Skeletal muscle satellite cell (primary cell): ENCODE results near the gene PHACTR4.
"Not testable (repeated sequence)": the region's sequence is repeated elsewhere in the genome, so short reads cannot be mapped to it uniquely, and the experiment has no call there.

Source experiments
- H3K27me3 ChIP-seq: 2 replicates; pipeline ENCODE4 v1.7.0; 2013; ENCODE audit warnings: low read length; ENCODE audit not compliant: control insufficient read depth, insufficient read depth
- H3K36me3 ChIP-seq: 2 replicates; pipeline ENCODE4 v1.7.0; 2013; ENCODE audit warnings: mild to moderate bottlenecking, control low read depth, low read length; ENCODE audit not compliant: insufficient read depth
- H3K4me1 ChIP-seq: 2 replicates; pipeline ENCODE4 v1.7.0; 2013; ENCODE audit warnings: low read length; ENCODE audit not compliant: control insufficient read depth, insufficient read depth
- H3K4me2 ChIP-seq: 2 replicates; pipeline ENCODE4 v1.7.0; 2013; ENCODE audit warnings: mild to moderate bottlenecking, low read length
- H3K4me3 ChIP-seq: 2 replicates; pipeline ENCODE4 v1.7.0; 2013; ENCODE audit warnings: low read length
- H3K9ac ChIP-seq: 2 replicates; pipeline ENCODE4 v1.7.0; 2013; ENCODE audit warnings: mild to moderate bottlenecking, low read depth, low read length, moderate library complexity
- H3K9me3 ChIP-seq: replicated peaks from 2 replicates; pipeline ENCODE4 v1.7.0; 2013; ENCODE audit warnings: mild to moderate bottlenecking, control low read depth, low read length

PHACTR4 gene

GRCh38 chr1:28458237-28459228 lies 89.0 kb downstream of the PHACTR4 start:
- no peaks in the 10 kb centered on the region for H3K27me3 ChIP-seq
- H3K4me1 ChIP-seq: peaks cover 20% of the 10 kb centered on the region
- no peak overlapping the region for H3K4me3 ChIP-seq
- H3K9me3 ChIP-seq: no peaks in the 10 kb centered on the region
- H3K4me2 ChIP-seq: no peak overlapping the region
- H3K36me3 ChIP-seq: peaks cover 15% of the 10 kb centered on the region
- H3K9ac ChIP-seq: no peak overlapping the region

GRCh38 chr1:28466226-28466778 lies 96.8 kb downstream of the PHACTR4 start:
- no peaks in the 10 kb centered on the region for H3K4me1 ChIP-seq
- H3K36me3 ChIP-seq: peaks cover 27% of the 10 kb centered on the region
- H3K4me2 ChIP-seq: no peak overlapping the region
- no peak overlapping the region for H3K4me3 ChIP-seq
- H3K27me3 ChIP-seq: no peaks in the 10 kb centered on the region
- no peaks in the 10 kb centered on the region for H3K9me3 ChIP-seq
- H3K9ac ChIP-seq: no peak overlapping the region

- Histone ChIP-seq H3K27me3 (no peaks in the 10 kb centered on the region), H3K9ac (no peak overlapping the region), H3K4me2 (no peak overlapping the region), H3K36me3 (peaks cover 36% of the 10 kb centered on the region), H3K9me3 (no peaks in the 10 kb centered on the region), H3K4me1 (no peaks in the 10 kb centered on the region), H3K4me3 (no peak overlapping the region)
These were observed 100.6 kb downstream of the PHACTR4 start for GRCh38 chr1:28470146-28470545.

- H3K4me1 ChIP-seq, H3K9me3 ChIP-seq, H3K9ac ChIP-seq, H3K4me3 ChIP-seq, H3K27me3 ChIP-seq, H3K4me2 ChIP-seq: not testable (repeated sequence)
- H3K36me3 ChIP-seq: peaks cover 48% of the 10 kb centered on the region
These were observed 110.0 kb downstream of the PHACTR4 start for GRCh38 chr1:28479497-28479896.

- no peaks in the 10 kb centered on the region for H3K9me3 ChIP-seq
- no peak overlapping the region for H3K4me3 ChIP-seq
- H3K9ac ChIP-seq: no peak overlapping the region
- peaks cover 48% of the 10 kb centered on the region for H3K36me3 ChIP-seq
- no peaks in the 10 kb centered on the region for H3K4me1 ChIP-seq
- H3K27me3 ChIP-seq: no peaks in the 10 kb centered on the region
- no peak overlapping the region for H3K4me2 ChIP-seq
These were observed 110.8 kb downstream of the PHACTR4 start for GRCh38 chr1:28480308-28480707.

GRCh38 chr1:28482138-28482537 lies 112.6 kb downstream of the PHACTR4 start:
- H3K9me3 ChIP-seq: no peaks in the 10 kb centered on the region
- no peak overlapping the region for H3K9ac ChIP-seq
- H3K4me1 ChIP-seq: no peaks in the 10 kb centered on the region
- H3K4me3 ChIP-seq: no peak overlapping the region
- H3K36me3 ChIP-seq: peaks cover 40% of the 10 kb centered on the region
- no peak overlapping the region for H3K4me2 ChIP-seq
- H3K27me3 ChIP-seq: no peaks in the 10 kb centered on the region

- no peak overlapping the region for H3K9ac ChIP-seq
- peaks cover 34% of the 10 kb centered on the region for H3K36me3 ChIP-seq
- H3K4me3 ChIP-seq: no peak overlapping the region
- no peak overlapping the region for H3K4me2 ChIP-seq
- H3K9me3 ChIP-seq: no peaks in the 10 kb centered on the region
- no peaks in the 10 kb centered on the region for H3K27me3 ChIP-seq
- no peaks in the 10 kb centered on the region for H3K4me1 ChIP-seq
These were observed 113.2 kb downstream of the PHACTR4 start for GRCh38 chr1:28482702-28483101.

- Histone ChIP-seq H3K27me3 (no peaks in the 10 kb centered on the region), H3K9ac (no peak overlapping the region), H3K4me3 (no peak overlapping the region), H3K4me2 (no peak overlapping the region), H3K4me1 (no peaks in the 10 kb centered on the region), H3K36me3 (peaks cover 32% of the 10 kb centered on the region), H3K9me3 (no peaks in the 10 kb centered on the region)
These were observed 125.2 kb downstream of the PHACTR4 start for GRCh38 chr1:28494737-28495136.

- Histone ChIP-seq H3K9ac (no peak overlapping the region), H3K4me1 (no peaks in the 10 kb centered on the region), H3K4me3 (no peak overlapping the region), H3K4me2 (no peak overlapping the region), H3K36me3 (peaks cover 17% of the 10 kb centered on the region), H3K9me3 (no peaks in the 10 kb centered on the region), H3K27me3 (no peaks in the 10 kb centered on the region)
These were observed 130.0 kb downstream of the PHACTR4 start for GRCh38 chr1:28499553-28499952.

GRCh38 chr1:28501925-28502324 lies 132.4 kb downstream of the PHACTR4 start:
- peaks cover 11% of the 10 kb centered on the region for H3K36me3 ChIP-seq
- no peaks in the 10 kb centered on the region for H3K4me1 ChIP-seq
- H3K27me3 ChIP-seq: no peaks in the 10 kb centered on the region
- no peak overlapping the region for H3K9ac ChIP-seq
- no peak overlapping the region for H3K4me2 ChIP-seq
- no peak overlapping the region for H3K4me3 ChIP-seq
- H3K9me3 ChIP-seq: no peaks in the 10 kb centered on the region

- peaks cover under 1% of the 10 kb centered on the region for H3K4me1 ChIP-seq
- peaks cover 23% of the 10 kb centered on the region for H3K36me3 ChIP-seq
- H3K9ac ChIP-seq: no peak overlapping the region
- H3K27me3 ChIP-seq: no peaks in the 10 kb centered on the region
- H3K4me2 ChIP-seq: no peak overlapping the region
- no peak overlapping the region for H3K4me3 ChIP-seq
- H3K9me3 ChIP-seq: no peaks in the 10 kb centered on the region
These were observed 133.6 kb downstream of the PHACTR4 start for GRCh38 chr1:28503117-28503516.
